Stomach smooth muscle (tissue), 2 donors: ENCODE data around the gene GALNT8.

Experiments
- H3K27ac ChIP-seq: one replicate; pipeline ENCODE4 v1.7.0; 2013; ENCODE audit warnings: mild to moderate bottlenecking, low read length, inconsistent platforms
- H3K27me3 ChIP-seq, 2 donors: one replicate each; pipeline ENCODE4 v1.7.0; 2013; ENCODE audit warnings: low read length in 2 of 2; ENCODE audit not compliant: insufficient read depth in 2 of 2, control insufficient read depth in 1 of 2
- H3K36me3 ChIP-seq, 2 donors: one replicate each; pipeline ENCODE4 v1.7.0; 2013; ENCODE audit warnings: low read length in 2 of 2; ENCODE audit not compliant: control insufficient read depth in 2 of 2, insufficient read depth in 2 of 2
- H3K4me1 ChIP-seq: one replicate; pipeline ENCODE4 v1.7.0; 2013; ENCODE audit warnings: low read length; ENCODE audit not compliant: control insufficient read depth, insufficient read depth
- H3K4me3 ChIP-seq, 2 donors: one replicate each; pipeline ENCODE4 v1.7.0; 2013; ENCODE audit warnings: low read length in 2 of 2
- H3K9ac ChIP-seq, 2 donors: one replicate each; pipeline ENCODE4 v1.7.0; 2013; ENCODE audit warnings: low read length in 2 of 2, mild to moderate bottlenecking in 1 of 2
- H3K9me3 ChIP-seq, 2 donors: one replicate each; pipeline ENCODE4 v1.7.0; 2013; ENCODE audit warnings: low read length in 2 of 2; ENCODE audit not compliant: control insufficient read depth in 2 of 2
- donor health status: healthy.
- donor health status: Pancreatic carcinoma.

Gene GALNT8

DNA sequence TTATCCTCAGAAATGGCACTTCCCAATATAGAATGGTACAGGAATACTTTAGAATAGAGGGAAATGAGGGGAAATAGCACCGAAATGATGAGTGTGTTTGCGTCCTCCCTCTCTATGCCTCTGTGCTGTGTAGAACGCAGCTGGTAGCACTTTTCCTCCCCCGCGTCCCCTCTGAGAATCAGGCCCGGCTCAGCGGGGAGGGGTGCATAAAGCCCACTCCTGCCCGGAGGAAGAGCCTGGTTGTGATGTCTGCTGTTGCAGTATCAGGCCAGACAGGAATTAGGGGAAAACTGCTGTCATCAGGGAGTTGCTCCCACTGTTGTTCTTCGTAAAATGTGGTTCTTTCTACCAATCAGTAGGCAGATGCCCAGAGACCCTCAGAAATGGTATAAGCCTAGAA lies 76.0 kb downstream of the GALNT8 start:
- peaks cover 3 to 7% of the 10 kb centered on the region in 2 donors for H3K9me3 ChIP-seq
- no peak overlapping the region for H3K27ac ChIP-seq
- H3K36me3 ChIP-seq: no peaks in the 10 kb centered on the region
- no peaks in the 10 kb centered on the region for H3K4me1 ChIP-seq
- no peak overlapping the region for H3K4me3 ChIP-seq
- no peaks in the 10 kb centered on the region for H3K27me3 ChIP-seq
- H3K9ac ChIP-seq: no peak overlapping the region

DNA sequence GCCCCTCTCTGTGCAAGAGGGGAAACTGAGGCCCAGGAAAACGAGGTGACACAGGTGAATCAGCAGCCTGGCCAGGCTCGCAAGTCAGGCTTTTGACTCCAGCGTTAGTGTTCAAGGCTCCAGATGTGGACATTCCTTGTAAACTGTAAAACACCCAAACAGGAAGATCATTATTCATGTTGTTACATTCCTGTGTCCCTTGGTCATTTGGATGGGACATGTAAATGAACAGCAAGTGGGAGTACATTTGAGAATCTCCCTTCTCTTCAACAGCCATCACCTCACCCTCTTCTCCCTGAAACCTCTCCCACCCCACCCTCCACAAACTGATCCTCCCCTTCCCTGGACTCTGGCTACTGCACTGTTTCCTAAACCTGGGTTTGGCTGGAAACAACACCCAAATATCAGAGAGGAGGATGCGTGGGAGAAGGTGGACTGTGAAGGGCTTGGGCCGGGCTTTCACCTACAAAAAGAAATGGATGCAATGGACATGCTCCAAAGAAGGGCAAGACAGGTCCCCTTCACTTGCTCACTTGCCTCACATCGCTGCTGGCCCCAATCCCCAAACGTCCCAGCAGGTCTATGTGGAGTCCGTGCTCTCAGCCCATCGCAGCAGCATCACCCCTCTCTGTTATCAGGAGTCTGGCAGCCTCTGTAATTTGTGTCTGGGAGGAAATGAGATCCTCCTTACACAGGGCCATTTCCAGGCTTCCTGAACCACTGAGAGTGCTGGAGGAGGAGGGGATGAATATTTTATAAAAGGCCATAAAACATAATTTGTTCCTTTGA lies 76.7 kb downstream of the GALNT8 start:
- Histone ChIP-seq H3K27me3 (no peaks in the 10 kb centered on the region), H3K36me3 (no peaks in the 10 kb centered on the region), H3K9ac (no peak overlapping the region), H3K9me3 (peaks cover 0 to 7% of the 10 kb centered on the region in 2 donors), H3K4me1 (no peaks in the 10 kb centered on the region), H3K4me3 (no peak overlapping the region), H3K27ac (no peak overlapping the region)

DNA sequence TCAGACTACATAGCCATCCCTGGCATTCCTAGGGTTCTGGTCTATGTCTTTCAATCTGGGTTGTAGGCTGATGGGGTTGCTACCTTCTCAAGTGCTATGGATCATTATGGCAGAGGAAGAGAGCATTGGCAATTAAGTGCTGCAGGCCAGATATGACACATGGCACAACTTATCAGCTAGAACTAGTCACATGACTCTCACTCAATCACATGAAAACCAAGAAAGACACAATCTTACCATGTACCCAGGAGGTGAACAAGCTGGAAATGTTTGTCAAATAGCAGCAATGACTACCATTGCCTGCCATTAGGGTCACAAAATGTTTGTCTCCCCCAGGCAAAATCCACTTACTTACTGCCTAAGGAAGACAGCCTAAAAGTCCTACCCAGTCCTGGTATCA lies 80.4 kb downstream of the GALNT8 start:
- Histone ChIP-seq H3K4me3 (no peak overlapping the region), H3K27ac (no peak overlapping the region), H3K27me3 (no peaks in the 10 kb centered on the region)

DNA sequence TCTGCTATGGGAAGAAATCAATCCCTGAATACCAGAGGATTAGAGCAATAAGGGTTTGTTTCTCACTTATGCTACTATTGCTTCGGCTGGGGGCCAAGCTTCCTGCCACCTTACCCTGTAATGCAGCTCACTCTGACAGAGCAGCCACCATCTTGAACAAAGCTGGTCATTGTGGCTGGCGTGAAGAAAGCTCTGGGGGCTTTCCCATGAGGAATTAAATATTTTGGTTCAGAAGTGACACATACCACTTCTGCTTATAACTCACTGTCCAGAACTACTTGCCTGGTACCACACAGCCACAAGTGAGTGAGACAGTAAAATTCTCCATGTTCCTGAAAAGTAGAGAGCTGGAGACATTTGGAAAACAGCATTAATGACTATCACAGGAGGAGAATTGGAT lies 82.6 kb downstream of the GALNT8 start:
- no peak overlapping the region for H3K9ac ChIP-seq
- no peak overlapping the region for H3K4me3 ChIP-seq
- peaks cover 0 to 4% of the 10 kb centered on the region in 2 donors for H3K27me3 ChIP-seq
- H3K36me3 ChIP-seq: no peaks in the 10 kb centered on the region
- H3K9me3 ChIP-seq: no peaks in the 10 kb centered on the region
- no peaks in the 10 kb centered on the region for H3K4me1 ChIP-seq
- H3K27ac ChIP-seq: no peak overlapping the region

More for the DNA sequence above, 80.4 kb downstream of the GALNT8 start:
- H3K9ac ChIP-seq: no peak overlapping the region
- H3K4me1 ChIP-seq: no peaks in the 10 kb centered on the region
- no peaks in the 10 kb centered on the region for H3K9me3 ChIP-seq
- no peaks in the 10 kb centered on the region for H3K36me3 ChIP-seq

DNA sequence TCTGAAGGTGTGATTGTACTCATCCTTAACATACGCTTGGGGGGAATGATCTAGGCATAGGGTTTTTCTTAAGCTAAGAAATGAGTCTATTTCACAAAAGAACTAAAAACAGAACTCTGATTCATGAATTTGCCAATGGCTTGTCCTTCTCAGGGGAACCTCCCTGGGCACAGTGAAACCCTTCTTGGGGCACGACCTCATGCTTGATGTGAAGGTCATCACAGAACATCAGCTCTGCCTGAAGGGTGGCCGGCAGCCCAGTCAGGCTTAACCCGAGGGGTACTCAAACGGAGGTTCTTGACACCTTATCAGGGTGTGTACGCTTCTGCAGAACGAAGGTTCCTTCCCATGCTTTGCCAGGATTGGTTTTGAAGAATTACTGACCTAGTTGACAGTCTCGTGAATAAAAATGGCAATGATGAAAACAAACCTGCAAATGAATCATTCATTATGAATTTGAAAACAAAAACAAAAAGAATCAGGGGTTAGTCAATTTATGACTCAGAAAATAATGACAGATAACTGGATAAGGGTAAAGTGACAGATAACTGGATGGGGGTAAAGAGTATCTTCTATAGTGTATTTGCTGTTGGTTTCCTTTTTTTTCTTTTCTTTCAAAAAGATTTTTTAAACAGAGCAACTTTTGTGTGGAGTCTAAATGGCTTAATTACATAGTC lies 86.4 kb downstream of the GALNT8 start:
- Histone ChIP-seq H3K9me3 (no peaks in the 10 kb centered on the region), H3K4me1 (peaks cover 12% of the 10 kb centered on the region)

DNA sequence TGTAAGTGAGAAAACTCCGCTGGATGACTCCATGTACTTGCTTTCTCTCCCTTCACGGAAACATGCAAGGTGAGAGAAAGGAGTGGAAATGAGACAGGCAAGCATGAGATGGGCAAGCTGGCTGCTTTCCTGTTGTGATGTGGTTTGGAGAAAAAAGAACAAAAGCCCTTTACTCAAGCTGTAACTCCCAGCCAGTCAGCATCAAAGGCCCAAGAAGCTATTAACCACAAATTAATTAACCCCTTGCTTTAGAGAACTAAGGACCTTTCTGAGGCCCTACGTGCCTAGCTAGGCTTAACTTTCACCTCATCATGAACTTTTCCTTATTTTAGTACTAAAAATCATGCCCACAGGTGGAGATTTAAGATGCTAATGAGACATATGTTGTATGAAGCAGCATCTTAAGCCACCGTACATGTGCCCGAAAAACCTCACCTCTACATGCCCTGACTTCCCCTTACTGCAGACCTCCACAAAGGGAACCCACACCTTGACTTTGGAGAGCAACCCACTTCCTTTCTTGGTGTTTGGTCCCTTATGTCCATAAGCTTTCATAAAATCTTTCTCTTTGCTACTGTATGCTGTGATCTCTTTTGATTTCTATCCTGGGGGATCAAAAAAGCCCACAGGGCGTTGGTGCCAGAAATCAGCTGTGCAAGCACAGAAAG lies 87.0 kb downstream of the GALNT8 start:
- H3K27me3 ChIP-seq: peaks cover 22 to 33% of the 10 kb centered on the region in 2 donors
- H3K36me3 ChIP-seq: no peaks in the 10 kb centered on the region
- H3K9me3 ChIP-seq: no peaks in the 10 kb centered on the region
- H3K4me3 ChIP-seq: no peak overlapping the region
- no peak overlapping the region for H3K9ac ChIP-seq
- H3K27ac ChIP-seq: no peak overlapping the region
- peaks cover 12% of the 10 kb centered on the region for H3K4me1 ChIP-seq

More for the DNA sequence above, 86.4 kb downstream of the GALNT8 start:
- Histone ChIP-seq H3K4me3 (no peak overlapping the region), H3K36me3 (no peaks in the 10 kb centered on the region), H3K27me3 (peaks cover 18 to 28% of the 10 kb centered on the region in 2 donors), H3K27ac (no peak overlapping the region), H3K9ac (no peak overlapping the region)

DNA sequence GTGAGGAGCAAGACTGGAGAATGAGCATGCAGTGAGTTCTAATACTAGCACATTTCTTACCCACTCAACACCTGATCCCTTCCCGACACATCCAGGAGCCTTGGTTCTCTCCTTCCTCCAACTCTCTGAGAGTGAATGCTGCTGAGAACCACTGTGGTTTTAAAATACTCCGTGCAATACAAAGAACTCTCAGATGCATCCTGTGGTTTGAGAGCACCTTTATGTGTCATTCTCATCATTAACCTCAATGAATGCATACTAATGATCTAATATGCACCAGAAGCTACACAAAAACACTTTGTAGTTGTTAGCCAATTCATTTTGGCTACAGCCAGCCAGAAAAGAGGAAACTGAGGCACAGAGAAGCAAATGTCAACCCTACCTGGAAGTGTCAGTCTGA lies 87.6 kb downstream of the GALNT8 start:
- peaks cover 25 to 39% of the 10 kb centered on the region in 2 donors for H3K27me3 ChIP-seq
- no peak overlapping the region for H3K27ac ChIP-seq
- H3K4me3 ChIP-seq: no peak overlapping the region
- H3K9me3 ChIP-seq: no peaks in the 10 kb centered on the region
- H3K4me1 ChIP-seq: peaks cover 12% of the 10 kb centered on the region
- no peaks in the 10 kb centered on the region for H3K36me3 ChIP-seq
- no peak overlapping the region for H3K9ac ChIP-seq

DNA sequence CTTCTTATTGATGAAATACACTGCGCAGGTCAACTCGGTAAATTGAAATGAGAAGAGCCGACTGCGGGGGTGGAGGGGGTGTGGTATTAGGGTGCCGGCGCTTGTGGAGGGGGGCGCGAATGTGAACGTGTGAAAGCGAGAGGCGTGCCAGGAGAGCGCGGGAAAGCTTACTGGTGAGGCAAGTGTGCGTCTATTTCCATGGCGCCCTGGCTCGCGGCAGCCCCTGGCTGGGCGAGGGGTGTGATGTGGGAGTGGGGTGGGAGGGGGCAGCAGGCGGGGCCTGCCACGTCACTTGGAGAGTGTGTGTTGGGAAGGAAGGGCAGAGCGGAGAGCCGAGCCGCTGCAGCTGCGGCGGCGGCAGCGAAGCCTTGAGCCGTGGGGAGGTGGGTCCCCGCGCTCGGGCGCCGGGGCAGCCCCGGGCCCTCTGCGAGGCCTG lies 88.8 kb downstream of the GALNT8 start:
- Histone ChIP-seq H3K4me1 (peaks cover 12% of the 10 kb centered on the region), H3K27me3 (peaks cover 34 to 43% of the 10 kb centered on the region in 2 donors), H3K36me3 (no peaks in the 10 kb centered on the region), H3K4me3 (peak overlapping the region; percentile 16 to 54), H3K9me3 (no peaks in the 10 kb centered on the region), H3K27ac (no peak overlapping the region), H3K9ac (no peak overlapping the region)

DNA sequence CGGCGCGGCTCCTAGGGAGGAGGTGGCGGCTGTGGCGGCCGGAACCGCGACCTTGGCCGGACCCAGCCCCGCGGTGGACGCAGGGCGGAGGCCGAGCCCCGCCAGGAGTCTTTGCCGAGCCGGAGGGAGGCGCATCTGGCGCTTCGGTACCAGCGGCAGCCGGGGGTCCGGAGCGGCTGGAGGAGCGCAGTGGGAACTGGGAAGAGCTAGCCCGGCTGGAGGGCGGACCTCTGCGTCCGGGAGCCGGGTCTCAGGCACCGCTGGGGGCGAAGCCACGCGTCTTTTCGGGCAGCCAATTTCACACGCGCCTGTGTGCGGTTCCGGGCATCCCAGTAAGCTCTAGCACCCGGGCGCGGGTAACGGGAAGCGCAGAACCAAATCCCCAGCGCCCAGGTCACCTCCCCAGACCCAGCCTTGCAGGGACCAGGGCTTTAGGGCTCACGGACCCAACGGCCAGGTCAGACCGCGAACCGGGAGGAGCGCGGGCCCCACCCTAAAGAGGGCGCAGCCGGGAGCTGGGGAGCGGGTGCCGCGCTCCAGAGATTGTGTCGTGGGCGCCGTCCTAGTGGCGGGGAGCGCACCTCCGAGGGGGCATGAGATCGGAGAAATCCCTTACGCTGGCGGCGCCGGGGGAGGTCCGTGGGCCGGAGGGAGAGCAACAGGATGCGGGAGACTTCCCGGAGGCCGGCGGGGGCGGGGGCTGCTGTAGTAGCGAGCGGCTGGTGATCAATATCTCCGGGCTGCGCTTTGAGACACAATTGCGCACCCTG lies 89.4 kb downstream of the GALNT8 start:
- H3K27ac ChIP-seq: no peak overlapping the region
- H3K9ac ChIP-seq: no peak overlapping the region
- H3K36me3 ChIP-seq: no peaks in the 10 kb centered on the region

DNA sequence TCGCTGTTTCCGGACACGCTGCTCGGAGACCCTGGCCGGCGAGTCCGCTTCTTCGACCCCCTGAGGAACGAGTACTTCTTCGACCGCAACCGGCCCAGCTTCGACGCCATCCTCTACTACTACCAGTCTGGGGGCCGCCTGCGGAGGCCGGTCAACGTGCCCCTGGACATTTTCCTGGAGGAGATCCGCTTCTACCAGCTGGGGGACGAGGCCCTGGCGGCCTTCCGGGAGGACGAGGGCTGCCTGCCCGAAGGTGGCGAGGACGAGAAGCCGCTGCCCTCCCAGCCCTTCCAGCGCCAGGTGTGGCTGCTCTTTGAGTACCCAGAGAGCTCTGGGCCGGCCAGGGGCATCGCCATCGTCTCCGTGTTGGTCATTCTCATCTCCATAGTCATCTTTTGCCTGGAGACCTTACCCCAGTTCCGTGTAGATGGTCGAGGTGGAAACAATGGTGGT lies 90.0 kb downstream of the GALNT8 start:
- Histone ChIP-seq H3K27me3 (peaks cover 34 to 48% of the 10 kb centered on the region in 2 donors), H3K36me3 (no peaks in the 10 kb centered on the region), H3K4me3 (peak overlapping the region in 1 of 2 donors; percentile 54), H3K27ac (no peak overlapping the region), H3K9ac (no peak overlapping the region), H3K9me3 (no peaks in the 10 kb centered on the region), H3K4me1 (peaks cover 12% of the 10 kb centered on the region)

More for the DNA sequence above, 89.4 kb downstream of the GALNT8 start:
- peaks cover 34 to 47% of the 10 kb centered on the region in 2 donors for H3K27me3 ChIP-seq
- H3K4me3 ChIP-seq: peak overlapping the region; percentile 39 to 54
- H3K9me3 ChIP-seq: no peaks in the 10 kb centered on the region
- peaks cover 12% of the 10 kb centered on the region for H3K4me1 ChIP-seq
